A549 (cell line): ENCODE results near the gene DTNB. TPM values are rescaled to one million over a fixed set of nuclear protein-coding genes. Genes with fewer than 3 reads are reported as not detected.

ENCODE experiments used
- BCL3 ChIP-seq: fragments of >200 bp; sonication (Bioruptor Twin); formaldehyde crosslinking; IDR thresholded peaks from 3 replicates; pipeline ENCODE4 v1.6.1; 2016
- CBX8 ChIP-seq: fragments of 200-600 bp; sonication (generic); IDR thresholded peaks from 2 replicates; pipeline ENCODE4 v1.6.1; 2016
- CEBPB ChIP-seq, 2 experiments: fragments of >200 bp in 1 of 2; sonication (Bioruptor Twin) in 1 of 2; formaldehyde crosslinking in 1 of 2; IDR thresholded peaks; 2 replicates each; pipeline ENCODE4 v1.6.1; 2012 to 2016
- CTCF ChIP-seq: fragments of >200 bp; sonication (Bioruptor Twin); formaldehyde crosslinking; IDR thresholded peaks from 3 replicates; pipeline ENCODE4 v1.5.1; 2016
- ELK1 ChIP-seq: fragments of 150-350 bp; IDR thresholded peaks from 2 replicates; pipeline ENCODE4 v1.6.1; 2014; ENCODE audit warnings: low read depth, mild to moderate bottlenecking, low read length
- EP300 ChIP-seq, 2 experiments: fragments of >200 bp; sonication (Bioruptor Twin); formaldehyde crosslinking; IDR thresholded peaks; 2 replicates in 1 of 2; 3 replicates in 1 of 2; pipeline ENCODE4 v1.6.1; 2016 to 2017
- HMGXB4 ChIP-seq: fragments of 250-450 bp; sonication (Bioruptor Pico); IDR thresholded peaks from 2 replicates; pipeline ENCODE4 v1.5.0; 2021; ENCODE audit warnings: mild to moderate bottlenecking, moderate library complexity, borderline replicate concordance
- JUN ChIP-seq, 2 experiments: fragments of >200 bp; sonication (Bioruptor Twin); formaldehyde crosslinking; IDR thresholded peaks; 2 replicates in 1 of 2; 3 replicates in 1 of 2; pipeline ENCODE4 v1.6.1; 2016 to 2017
- JUNB ChIP-seq: fragments of >200 bp; sonication (Bioruptor Twin); formaldehyde crosslinking; IDR thresholded peaks from 2 replicates; pipeline ENCODE4 v1.6.1; 2016
- MAX ChIP-seq: IDR thresholded peaks from 2 replicates; pipeline ENCODE4 v1.6.1; 2012
- MYC ChIP-seq: IDR thresholded peaks from 2 replicates; pipeline ENCODE4 v1.6.1; 2012; ENCODE audit warnings: mild to moderate bottlenecking, inconsistent platforms, low read length, improper control_type of control experiment, borderline replicate concordance
- NFE2L2 ChIP-seq: fragments of 150-350 bp; conservative IDR thresholded peaks from 2 replicates; pipeline ENCODE4 v1.6.1; 2014; ENCODE audit warnings: low read length
- PBX3 ChIP-seq: IDR thresholded peaks from 2 replicates; pipeline ENCODE4 v1.6.1; 2012
- PHF8 ChIP-seq: fragments of 200-600 bp; sonication (generic); IDR thresholded peaks from 2 replicates; pipeline ENCODE4 v1.6.1; 2016; ENCODE audit warnings: low read depth, mild to moderate bottlenecking, antibody characterized with exemption, moderate library complexity, borderline replicate concordance
- POLR2A ChIP-seq: IDR thresholded peaks from 2 replicates; pipeline ENCODE4 v1.6.1; 2012; ENCODE audit warnings: mild to moderate bottlenecking, low read length
- POLR2AphosphoS2 ChIP-seq: conservative IDR thresholded peaks from 2 replicates; pipeline ENCODE4 v1.6.1; 2012; ENCODE audit warnings: low read length, improper control_type of control experiment, inconsistent platforms
- RARB ChIP-seq: fragments of 250-450 bp; sonication (Bioruptor Pico); IDR thresholded peaks from 2 replicates; pipeline ENCODE4 v1.8.0; 2021; ENCODE audit warnings: mild to moderate bottlenecking, moderate library complexity
- RCOR1 ChIP-seq: fragments of 150-350 bp; IDR thresholded peaks from 2 replicates; pipeline ENCODE4 v1.6.1; 2014; ENCODE audit warnings: antibody characterized with exemption, low read length, low read depth
- RFX5 ChIP-seq: fragments of 450-650 bp; IDR thresholded peaks from 2 replicates; pipeline ENCODE4 v1.7.1; 2014; ENCODE audit warnings: antibody characterized with exemption, mild to moderate bottlenecking, moderate library complexity
- SMC3 ChIP-seq: fragments of >200 bp; sonication (Bioruptor Twin); formaldehyde crosslinking; IDR thresholded peaks from 3 replicates; pipeline ENCODE4 v1.6.1; 2018; ENCODE audit warnings: inconsistent platforms
- SREBF2 ChIP-seq: fragments of 450-650 bp; IDR thresholded peaks from 2 replicates; pipeline ENCODE4 v1.6.1; 2014; ENCODE audit warnings: mild to moderate bottlenecking, moderate library complexity
- TP53 ChIP-seq: fragments of 250-450 bp; sonication (Bioruptor Pico); IDR thresholded peaks from 2 replicates; pipeline ENCODE4 v1.5.0; 2021; ENCODE audit warnings: mild to moderate bottlenecking, moderate library complexity
- polyA plus RNA-seq, 4 experiments: library from polyadenylated mRNA; depleted of rRNA in 3 of 4; stranded (reverse); fragments of >200 nt; fragmentation: RNase III in 1 of 4; extraction: RNeasy Plus Mini Kit Qiagen cat#74134 plus additional on column Dnase treatment in 1 of 4; gene quantifications; 2 replicates in 3 of 4; 3 replicates in 1 of 4; pipeline ENCODE4 v1.2.3, GENCODE V29; 2011 to 2017

The DTNB gene
- polyA plus RNA-seq, 2 of the 4 experiments (the other 2 are of a cell fraction), result 11.2 to 32.6 TPM

GRCh38 chr2:25673300-25674076 is at the start of gene DTNB (continued):
- TF ChIP-seq RARB (CRISPR knock-in tag) (no peak), PBX3 (no peak), POLR2A (peak; percentile 53), NFE2L2 (no peak), MYC (no peak; the same call in 1 of the 2 replicates), JUNB (peak; percentile 24; the same call in 1 of the 2 replicates), TP53 (peak; percentile 69; the same call in 1 of the 2 replicates), RFX5 (0 out of 2 replicates have a peak, but pooled peaks have one; percentile 44), MAX (peak; percentile 95), CTCF (no peak), RCOR1 (no peak), JUN (IDR thresholded peaks at IDR 0.05) (peak in 1 of 2 experiments; percentile 64; a peak in 3 of 5 replicates), SREBF2 (no peak), POLR2AphosphoS2 (no peak), HMGXB4 (CRISPR knock-in tag) (no peak), EP300 (IDR thresholded peaks at IDR 0.05) (no peak), CEBPB (IDR thresholded peaks at IDR 0.05) (no peak), PHF8 (peak; percentile 38; the same call in 1 of the 2 replicates), SMC3 (no peak; the same call in 2 of the 3 replicates), CBX8 (no peak), BCL3 (peak; percentile 48; the same call in 2 of the 3 replicates), ELK1 (no peak)
